B cell (primary cell): Measurements from ENCODE around the gene MCF2L. TPM values are rescaled to one million over a fixed set of nuclear protein-coding genes. Genes with fewer than 3 reads are reported as not detected.

ENCODE experiments used
- ATAC-seq: fragments of 200-7000 bp; cut with Tn5 transposase; one replicate; pipeline ENCODE4 v1.10.0; 2021; ENCODE audit warnings: low read depth, mild to moderate bottlenecking, moderate number of reproducible peaks, moderate library complexity
- CTCF ChIA-PET: fragments of 350-600 bp; sonication (Branson Sonifier 250); formaldehyde crosslinking; loops from one replicate; lab custom pipeline; 2021; ENCODE audit warnings: antibody characterized with exemption, inconsistent platforms; lab: Charles Lee
- POLR2A ChIA-PET: fragments of 350-600 bp; sonication (Branson Sonifier 250); formaldehyde crosslinking; loops from one replicate; lab custom pipeline; 2021; ENCODE audit warnings: antibody characterized with exemption; lab: Charles Lee
- DNase-seq: peaks from one replicate; pipeline ENCODE4 v3.0.0; 2013
- H2AFZ ChIP-seq: 2 replicates; pipeline ENCODE4 v1.6.1; 2012; ENCODE audit warnings: mild to moderate bottlenecking, low read depth, low read length; ENCODE audit not compliant: insufficient read depth, poor library complexity, severe bottlenecking
- H3K27ac ChIP-seq, 2 donors: 1 replicate in 1 of 2; 2 replicates in 1 of 2; pipeline ENCODE4 v1.5.1; 2012 to 2013; ENCODE audit warnings: low read length in 2 of 2, mild to moderate bottlenecking in 2 of 2, moderate library complexity in 1 of 2
- H3K27me3 ChIP-seq, 4 experiments: fragments of 200-600 bp in 1 of 4; sonication (generic) in 1 of 4; replicated peaks in 1 of 4; 1 replicate in 2 of 4; 2 replicates in 2 of 4; pipeline versions ENCODE4 v1.6.1 to v1.7.0; 2013 to 2016; ENCODE audit warnings: low read length in 3 of 4, mild to moderate bottlenecking in 2 of 4, mixed read lengths in 1 of 4, moderate library complexity in 1 of 4; ENCODE audit not compliant: insufficient read depth in 4 of 4, control insufficient read depth in 3 of 4; ENCODE audit errors: control extremely low read depth in 1 of 4
- H3K36me3 ChIP-seq, 2 experiments: replicated peaks in 1 of 2; 1 replicate in 1 of 2; 2 replicates in 1 of 2; pipeline versions ENCODE4 v1.6.1 to v1.7.1; 2013; ENCODE audit warnings: low read length in 1 of 2; ENCODE audit not compliant: insufficient read depth in 2 of 2, control insufficient read depth in 1 of 2; ENCODE audit errors: control extremely low read depth in 1 of 2, extremely low read depth in 1 of 2
- H3K4me1 ChIP-seq, 2 donors: fragments of 200-600 bp in 1 of 2; sonication (generic) in 1 of 2; 1 replicate in 1 of 2; 2 replicates in 1 of 2; pipeline versions ENCODE4 v1.5.1 to v1.6.1; 2013 to 2017; ENCODE audit warnings: low read length in 2 of 2; ENCODE audit not compliant: control insufficient read depth in 2 of 2, insufficient read depth in 2 of 2
- H3K4me2 ChIP-seq: replicated peaks from 2 replicates; pipeline ENCODE3; 2012; ENCODE audit warnings: mild to moderate bottlenecking, low read depth, low read length; ENCODE audit not compliant: poor library complexity, severe bottlenecking
- H3K4me3 ChIP-seq, 5 experiments: fragments of 200-600 bp in 1 of 5; sonication (generic) in 1 of 5; 1 replicate in 3 of 5; 2 replicates in 2 of 5; pipeline versions ENCODE4 v1.5.1 to v1.7.0; 2011 to 2016; ENCODE audit warnings: low read length in 4 of 5, mild to moderate bottlenecking in 4 of 5, low read depth in 2 of 5, control low read depth in 1 of 5, moderate library complexity in 1 of 5; ENCODE audit not compliant: insufficient read depth in 1 of 5; ENCODE audit errors: control extremely low read depth in 1 of 5, extremely low read depth in 1 of 5
- H3K79me2 ChIP-seq: fragments of 200-600 bp; sonication (generic); one replicate; pipeline ENCODE4 v1.6.0; 2016; ENCODE audit warnings: low read length; ENCODE audit not compliant: control insufficient read depth, insufficient read depth
- H3K9ac ChIP-seq: fragments of 200-600 bp; sonication (generic); 2 replicates; pipeline ENCODE4 v1.6.1; 2017; ENCODE audit warnings: mild to moderate bottlenecking, low read length, moderate library complexity
- H3K9me3 ChIP-seq, 3 donors: one replicate each; pipeline versions ENCODE4 v1.6.1 to v1.7.1; 2013; ENCODE audit warnings: low read length in 2 of 3; ENCODE audit not compliant: control insufficient read depth in 2 of 3, insufficient read depth in 1 of 3; ENCODE audit errors: control extremely low read depth in 1 of 3
- H4K20me1 ChIP-seq: 2 replicates; pipeline ENCODE4 v1.6.0; 2012; ENCODE audit warnings: mild to moderate bottlenecking, low read length; ENCODE audit not compliant: insufficient read depth, control insufficient read depth, poor library complexity, severe bottlenecking
- H3K27ac Mint-ChIP-seq: one replicate; pipeline ENCODE4 v1.8.0; 2021; ENCODE audit warnings: mixed read lengths
- H3K27me3 Mint-ChIP-seq: one replicate; pipeline ENCODE4 v1.8.0; 2021; ENCODE audit warnings: mixed read lengths
- H3K4me1 Mint-ChIP-seq: one replicate; pipeline ENCODE4 v1.8.0; 2021; ENCODE audit warnings: mixed read lengths
- H3K4me3 Mint-ChIP-seq: one replicate; pipeline ENCODE4 v1.8.0; 2021; ENCODE audit warnings: mixed read lengths
- H3K9me3 Mint-ChIP-seq: one replicate; pipeline ENCODE4 v1.8.0; 2022; ENCODE audit warnings: mixed read lengths; ENCODE audit not compliant: insufficient read depth
- EZH2 ChIP-seq: IDR thresholded peaks from 2 replicates; pipeline ENCODE4 v1.6.1; 2012; ENCODE audit warnings: borderline replicate concordance, low read depth, mild to moderate bottlenecking, moderate library complexity, low read length; ENCODE audit not compliant: insufficient read depth, poor library complexity, severe bottlenecking
- WGBS: methylation state at CpG from one replicate; pipeline ENCODE4 v1.1.5; 2013; ENCODE audit warnings: missing lambda C conversion rate; ENCODE audit not compliant: insufficient coverage; 5-methylcytosine and 5-hydroxymethylcytosine counted together
- intact Hi-C: fragments of 100-400 bp; cut with micrococcal nuclease; formaldehyde crosslinking; loops from one replicate; pipeline ENCODE4 v1.10.0; 2022
- polyA plus RNA-seq: library from polyadenylated mRNA; depleted of rRNA; stranded (reverse); fragments of >200 nt; gene quantifications from 2 replicates; pipeline ENCODE4 v1.2.3, GENCODE V29; 2012
- total RNA-seq, 2 donors: library from RNA; stranded (reverse); fragments of 120-200 nt in 1 of 2; gene quantifications; 1 replicate in 1 of 2; 2 replicates in 1 of 2; pipeline versions ENCODE4 v1.2.3 to v1.2.4, GENCODE V29; 2013 to 2022
- TF ChIP-seq, protein P1 (sequence below): fragments of 200-600 bp; IDR thresholded peaks from one replicate; pipeline ENCODE4 v1.8.0; 2022; ENCODE audit warnings: antibody characterized with exemption, mild to moderate bottlenecking

The MCF2L gene
- total and polyA plus RNA-seq, 2 donors (not counting 1 experiment from before 2014, with no cell fraction given) = 3.7 to 8.2 TPM

DNA sequence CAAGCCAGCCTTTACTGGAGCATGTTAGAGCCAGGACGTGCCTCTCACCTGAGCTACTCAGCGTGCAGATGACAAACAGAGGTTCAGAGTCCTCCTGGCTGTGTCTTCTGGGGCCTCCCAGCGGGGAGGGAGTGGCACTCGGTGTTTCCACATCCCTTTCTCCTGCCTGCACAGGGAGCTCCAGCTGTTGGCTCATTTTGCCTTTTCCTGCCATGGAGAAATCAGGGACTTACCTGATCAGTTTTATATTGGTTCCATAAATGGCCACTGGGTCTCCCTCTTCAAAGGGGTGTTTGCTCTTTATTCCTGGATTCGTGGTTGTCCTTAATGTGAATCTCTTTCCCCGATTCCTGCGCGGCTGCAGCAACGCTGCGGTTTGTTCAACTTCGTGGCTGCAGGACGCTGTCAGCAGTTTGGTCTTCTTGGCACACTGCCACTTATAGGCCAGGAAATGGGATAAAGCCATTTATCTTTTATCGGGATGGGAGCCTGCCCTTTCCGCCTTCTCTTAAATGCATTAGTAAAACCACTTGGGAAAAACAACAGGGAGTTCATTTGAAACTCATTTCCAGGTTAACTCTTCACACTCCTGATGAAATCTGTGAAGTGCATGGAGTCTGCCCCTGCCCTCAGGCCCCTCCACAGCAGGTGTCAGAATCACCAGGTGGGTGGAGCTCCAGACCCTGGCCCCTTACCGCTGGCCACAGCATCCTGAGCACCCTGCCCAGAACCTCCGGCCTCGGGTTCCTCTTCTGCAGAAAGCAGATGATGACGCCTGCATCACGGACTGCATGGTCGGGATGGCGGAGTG is 39.8 kb upstream of the MCF2L start:
- no peak overlapping the region for H3K4me3 Mint-ChIP-seq
- Histone ChIP-seq H3K27ac (no peak overlapping the region), H3K27me3 (peaks cover 0 to 26% (median 8%) of the 10 kb centered on the region in 4 experiments), H4K20me1 (no peaks in the 10 kb centered on the region), H3K4me1 (peaks cover 6 to 12% of the 10 kb centered on the region in 2 donors), H2AFZ (no peak overlapping the region), H3K9me3 (peaks cover 0 to 3% (median 0%) of the 10 kb centered on the region in 3 donors), H3K4me3 (no peak overlapping the region), H3K36me3 (no peaks in the 10 kb centered on the region), H3K9ac (no peak overlapping the region), H3K4me2 (no peak overlapping the region), H3K79me2 (no peaks in the 10 kb centered on the region)
- ChIA-PET POLR2A (no interaction called here), CTCF (no interaction called here)
- peaks cover 39% of the 10 kb centered on the region for H3K27me3 Mint-ChIP-seq
- H3K27ac Mint-ChIP-seq = no peak overlapping the region
- TF ChIP-seq, protein P1, sequence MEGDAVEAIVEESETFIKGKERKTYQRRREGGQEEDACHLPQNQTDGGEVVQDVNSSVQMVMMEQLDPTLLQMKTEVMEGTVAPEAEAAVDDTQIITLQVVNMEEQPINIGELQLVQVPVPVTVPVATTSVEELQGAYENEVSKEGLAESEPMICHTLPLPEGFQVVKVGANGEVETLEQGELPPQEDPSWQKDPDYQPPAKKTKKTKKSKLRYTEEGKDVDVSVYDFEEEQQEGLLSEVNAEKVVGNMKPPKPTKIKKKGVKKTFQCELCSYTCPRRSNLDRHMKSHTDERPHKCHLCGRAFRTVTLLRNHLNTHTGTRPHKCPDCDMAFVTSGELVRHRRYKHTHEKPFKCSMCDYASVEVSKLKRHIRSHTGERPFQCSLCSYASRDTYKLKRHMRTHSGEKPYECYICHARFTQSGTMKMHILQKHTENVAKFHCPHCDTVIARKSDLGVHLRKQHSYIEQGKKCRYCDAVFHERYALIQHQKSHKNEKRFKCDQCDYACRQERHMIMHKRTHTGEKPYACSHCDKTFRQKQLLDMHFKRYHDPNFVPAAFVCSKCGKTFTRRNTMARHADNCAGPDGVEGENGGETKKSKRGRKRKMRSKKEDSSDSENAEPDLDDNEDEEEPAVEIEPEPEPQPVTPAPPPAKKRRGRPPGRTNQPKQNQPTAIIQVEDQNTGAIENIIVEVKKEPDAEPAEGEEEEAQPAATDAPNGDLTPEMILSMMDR = no peak
- TF ChIP-seq EZH2 = no peak
- intact Hi-C loops = no loop called here
- ATAC-seq = no peak
- H3K9me3 Mint-ChIP-seq = no peaks in the 10 kb centered on the region
- DNase-seq = no peak
- H3K4me1 Mint-ChIP-seq = peaks cover 12% of the 10 kb centered on the region
- WGBS = 3% methylated on average over 19 of the region's 21 CpGs

DNA sequence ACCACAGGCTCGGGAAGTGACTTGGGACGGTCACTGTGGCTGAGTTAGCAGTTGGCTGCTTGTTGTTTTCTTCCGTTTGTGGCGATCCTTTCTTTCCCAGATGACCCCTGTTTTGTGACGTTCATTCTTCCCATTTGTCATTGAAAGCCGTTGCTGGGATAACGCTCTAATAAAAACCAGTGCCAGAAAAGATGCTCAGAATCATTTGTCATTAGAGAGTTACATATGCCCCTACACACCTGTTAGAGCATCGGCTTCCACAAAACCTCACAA is 39.3 kb upstream of the MCF2L start:
- peaks cover 34% of the 10 kb centered on the region for H3K27me3 Mint-ChIP-seq
- no peaks in the 10 kb centered on the region for H3K9me3 Mint-ChIP-seq
- no peak for ATAC-seq
- Histone ChIP-seq H3K79me2 (no peaks in the 10 kb centered on the region), H3K9me3 (peaks cover 0 to 3% (median 0%) of the 10 kb centered on the region in 3 donors), H3K4me3 (no peak overlapping the region), H3K4me2 (no peak overlapping the region), H3K4me1 (peaks cover 6 to 12% of the 10 kb centered on the region in 2 donors), H4K20me1 (no peaks in the 10 kb centered on the region), H2AFZ (no peak overlapping the region), H3K27me3 (peaks cover 0 to 26% (median 8%) of the 10 kb centered on the region in 4 experiments), H3K27ac (no peak overlapping the region), H3K9ac (no peak overlapping the region), H3K36me3 (no peaks in the 10 kb centered on the region)
- H3K27ac Mint-ChIP-seq = no peak overlapping the region
- H3K4me3 Mint-ChIP-seq = no peak overlapping the region
- H3K4me1 Mint-ChIP-seq = peaks cover 12% of the 10 kb centered on the region
- WGBS = 9% methylated on average over 7 of the region's 8 CpGs
- CTCF ChIA-PET = no interaction called here
- POLR2A ChIA-PET = no interaction called here
- intact Hi-C loops = no loop called here
- no peak for DNase-seq
- TF ChIP-seq, protein P1 = no peak
- no peak for TF ChIP-seq EZH2
